CD14-positive monocyte (primary cell): ENCODE data around the gene IMPACT. TPM values are rescaled to one million over a fixed set of nuclear protein-coding genes. Genes with fewer than 3 reads are reported as not detected.

Experiments used
- DNase-seq, 3 donors: peaks; one replicate each; pipeline ENCODE4 v3.0.0-alpha.2; 2011 to 2022
- H2AFZ ChIP-seq: 2 replicates; pipeline ENCODE4 v1.6.0; 2012; ENCODE audit warnings: mild to moderate bottlenecking, low read depth, low read length, inconsistent platforms; ENCODE audit not compliant: insufficient read depth, poor library complexity, severe bottlenecking
- H3K27ac ChIP-seq, 2 donors: 1 replicate in 1 of 2; 2 replicates in 1 of 2; pipeline ENCODE4 v1.5.1; 2012 to 2013; ENCODE audit warnings: low read length in 2 of 2, control low read depth in 1 of 2, inconsistent platforms in 1 of 2, low read depth in 1 of 2, mild to moderate bottlenecking in 1 of 2
- H3K27me3 ChIP-seq, 2 donors: one replicate each; pipeline versions ENCODE4 v1.6.0 to v1.6.1; 2011 to 2013; ENCODE audit warnings: low read length in 2 of 2; ENCODE audit not compliant: control insufficient read depth in 2 of 2, insufficient read depth in 2 of 2
- H3K36me3 ChIP-seq, 2 donors: replicated peaks in 1 of 2; 1 replicate in 1 of 2; 2 replicates in 1 of 2; pipeline versions ENCODE4 v1.5.1 to v1.6.1; 2012 to 2013; ENCODE audit warnings: low read length in 2 of 2, control low read depth in 1 of 2, inconsistent platforms in 1 of 2, mild to moderate bottlenecking in 1 of 2; ENCODE audit not compliant: insufficient read depth in 2 of 2, control insufficient read depth in 1 of 2
- H3K4me1 ChIP-seq, 2 donors: 1 replicate in 1 of 2; 2 replicates in 1 of 2; pipeline versions ENCODE4 v1.5.1 to v1.6.1; 2012 to 2013; ENCODE audit warnings: low read length in 2 of 2, control low read depth in 1 of 2, inconsistent platforms in 1 of 2, mild to moderate bottlenecking in 1 of 2, moderate library complexity in 1 of 2; ENCODE audit not compliant: insufficient read depth in 2 of 2, control insufficient read depth in 1 of 2
- H3K4me2 ChIP-seq: replicated peaks from 2 replicates; pipeline ENCODE3; 2012; ENCODE audit warnings: low read length, moderate library complexity, mild to moderate bottlenecking; ENCODE audit not compliant: poor library complexity, severe bottlenecking; ENCODE audit errors: extremely low read depth
- H3K4me3 ChIP-seq, 3 experiments: fragments of 200-600 bp in 1 of 3; sonication (generic) in 1 of 3; replicated peaks in 1 of 3; 1 replicate in 2 of 3; 2 replicates in 1 of 3; pipeline ENCODE4 v1.5.1; 2011 to 2013; ENCODE audit warnings: low read length in 3 of 3, mild to moderate bottlenecking in 3 of 3, control low read depth in 2 of 3, low read depth in 2 of 3, inconsistent platforms in 1 of 3, moderate library complexity in 1 of 3
- H3K79me2 ChIP-seq: 2 replicates; pipeline ENCODE4 v1.6.0; 2012; ENCODE audit warnings: mild to moderate bottlenecking, control low read depth, inconsistent platforms, low read length, moderate library complexity; ENCODE audit not compliant: insufficient read depth
- H3K9ac ChIP-seq: 2 replicates; pipeline ENCODE4 v1.6.0; 2017; ENCODE audit warnings: low read length, mild to moderate bottlenecking; ENCODE audit not compliant: insufficient read depth, poor library complexity, severe bottlenecking
- H3K9me3 ChIP-seq, 2 donors: replicated peaks in 1 of 2; 1 replicate in 1 of 2; 2 replicates in 1 of 2; pipeline versions ENCODE4 v1.5.1 to v1.6.1; 2012 to 2013; ENCODE audit warnings: low read length in 2 of 2, control low read depth in 1 of 2; ENCODE audit not compliant: control insufficient read depth in 1 of 2, insufficient read depth in 1 of 2
- H4K20me1 ChIP-seq: 2 replicates; pipeline ENCODE4 v1.6.0; 2012; ENCODE audit warnings: mild to moderate bottlenecking, low read length, control low read depth, moderate library complexity; ENCODE audit not compliant: insufficient read depth
- H3K27ac Mint-ChIP-seq, 7 donors: one replicate each; pipeline ENCODE4 v1.8.0; 2020; ENCODE audit warnings: mild to moderate bottlenecking in 7 of 7, mixed read lengths in 7 of 7, moderate library complexity in 6 of 7, inconsistent platforms in 2 of 7
- H3K27me3 Mint-ChIP-seq, 3 donors: one replicate each; pipeline ENCODE4 v1.8.0; 2021 to 2022; ENCODE audit warnings: low read depth in 3 of 3, mild to moderate bottlenecking in 3 of 3, mixed read lengths in 3 of 3, moderate library complexity in 3 of 3, inconsistent platforms in 1 of 3
- H3K36me3 Mint-ChIP-seq, 2 donors: one replicate each; pipeline ENCODE4 v1.8.0; 2020; ENCODE audit warnings: mixed read lengths in 2 of 2, inconsistent platforms in 1 of 2, mild to moderate bottlenecking in 1 of 2
- H3K4me1 Mint-ChIP-seq: one replicate; pipeline ENCODE4 v1.8.0; 2020; ENCODE audit warnings: mild to moderate bottlenecking, mixed read lengths
- H3K4me3 Mint-ChIP-seq, 2 donors: one replicate each; pipeline ENCODE4 v1.8.0; 2020; ENCODE audit warnings: mild to moderate bottlenecking in 2 of 2, mixed read lengths in 2 of 2, moderate library complexity in 1 of 2
- H3K9me3 Mint-ChIP-seq, 7 donors: one replicate each; pipeline ENCODE4 v1.8.0; 2020 to 2022; ENCODE audit warnings: mixed read lengths in 7 of 7, mild to moderate bottlenecking in 6 of 7, moderate library complexity in 6 of 7, inconsistent platforms in 2 of 7
- CTCF ChIP-seq: fragments of 200-600 bp; IDR thresholded peaks from one replicate; pipeline ENCODE4 v1.8.0; 2022; ENCODE audit warnings: antibody characterized with exemption, mild to moderate bottlenecking
- WGBS: methylation state at CpG from one replicate; pipeline ENCODE4 v1.1.5; 2013; ENCODE audit warnings: missing lambda C conversion rate; ENCODE audit not compliant: insufficient coverage; 5-methylcytosine and 5-hydroxymethylcytosine counted together
- intact Hi-C, 2 donors: fragments of 100-400 bp; cut with micrococcal nuclease; formaldehyde crosslinking; loops; one replicate each; pipeline versions ENCODE4 v1.15.0 to v1.15.1; 2023
- polyA plus RNA-seq, 3 donors: library from polyadenylated mRNA; depleted of rRNA in 1 of 3; unstranded in 2 of 3; stranded (reverse) in 1 of 3; fragments of 300-500 nt in 2 of 3; fragments of >200 nt in 1 of 3; fragmentation: Illumina TruSeq in 2 of 3; gene quantifications; 1 replicate in 2 of 3; 2 replicates in 1 of 3; pipeline ENCODE4 v1.2.3, GENCODE V29; 2012 to 2021

Gene IMPACT
- polyA plus RNA-seq, 3 donors: 8.9 to 19.7 (median 15.8) TPM

DNA sequence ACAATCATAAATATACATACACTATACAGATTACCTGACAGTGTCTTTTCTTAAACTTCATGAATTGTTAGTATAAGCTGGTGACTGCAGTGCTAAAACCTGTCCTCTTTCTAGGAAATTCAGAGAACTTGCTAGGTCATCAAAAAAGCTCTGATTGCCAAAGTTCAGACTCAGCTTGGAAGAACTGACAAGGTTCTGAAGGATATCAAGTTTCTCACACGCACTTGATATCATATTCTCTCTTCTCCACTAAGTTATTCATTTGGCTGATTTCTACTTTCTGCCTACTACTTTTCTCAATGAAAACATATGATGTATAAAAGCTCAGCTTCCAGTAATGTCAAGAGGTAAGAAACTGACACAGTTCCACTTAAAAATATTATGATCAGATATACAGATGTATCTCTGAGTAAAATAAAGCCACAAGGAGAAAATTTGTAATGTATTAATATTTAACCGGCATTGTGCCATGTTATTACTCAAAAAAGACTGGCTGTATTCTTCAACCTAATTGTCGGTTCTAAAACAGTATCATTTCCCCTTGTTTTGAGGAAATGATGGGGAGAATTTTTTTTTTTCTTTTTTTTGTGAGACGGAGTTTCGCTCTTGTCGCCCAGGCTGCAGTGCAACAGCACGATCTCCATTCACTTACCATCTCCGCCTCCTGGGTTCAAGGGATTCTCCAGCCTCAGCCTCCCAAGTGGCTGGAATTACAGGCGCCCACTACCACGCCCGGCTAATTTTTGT lies 31.2 kb upstream of the IMPACT start:
- H3K4me2 ChIP-seq: peak overlapping the region; percentile 57
- Mint-ChIP-seq H3K36me3 (peaks cover 0 to 7% of the 10 kb centered on the region in 2 donors), H3K27ac (peak overlapping the region; percentile 78 to 94 (median 86)), H3K4me3 (peak overlapping the region; percentile 74 to 75), H3K4me1 (peaks cover 47% of the 10 kb centered on the region), H3K9me3 (peaks cover 0 to 2% (median 0%) of the 10 kb centered on the region in 7 donors), H3K27me3 (no peaks in the 10 kb centered on the region)
- WGBS: no CpG with 5 or more reads among the region's 11 CpGs
- no peaks in the 10 kb centered on the region for H3K36me3 ChIP-seq
- H4K20me1 ChIP-seq: no peaks in the 10 kb centered on the region
- H3K27ac ChIP-seq: peak overlapping the region; percentile 64 to 68
- H3K9me3 ChIP-seq: no peaks in the 10 kb centered on the region
- TF ChIP-seq CTCF: no peak
- peaks cover 43 to 59% of the 10 kb centered on the region in 2 donors for H3K4me1 ChIP-seq
- H3K27me3 ChIP-seq: no peaks in the 10 kb centered on the region
- no peak overlapping the region for H2AFZ ChIP-seq
- DNase-seq: peak; percentile 49 to 72 (median 62)
- H3K4me3 ChIP-seq: peak overlapping the region in 2 of 3 experiments; percentile 23 to 54
- peaks cover 65% of the 10 kb centered on the region for H3K79me2 ChIP-seq
- H3K9ac ChIP-seq: peak overlapping the region; percentile 25
- intact Hi-C loops: loop anchor here in 1 of 2 donors (10.0 kb wide), 1 partner anchor 960 kb away; the partner anchor contains the start of gene ZNF521

- Mint-ChIP-seq H3K4me3 (no peak overlapping the region), H3K27me3 (no peaks in the 10 kb centered on the region), H3K36me3 (peaks cover 0 to 5% of the 10 kb centered on the region in 2 donors), H3K27ac (peak overlapping the region in 3 of 7 donors; percentile 22 to 89 (median 25)), H3K9me3 (peaks cover 0 to 2% (median 0%) of the 10 kb centered on the region in 7 donors), H3K4me1 (peaks cover 41% of the 10 kb centered on the region)
- Histone ChIP-seq H3K36me3 (no peaks in the 10 kb centered on the region), H4K20me1 (no peaks in the 10 kb centered on the region), H3K27me3 (no peaks in the 10 kb centered on the region), H2AFZ (no peak overlapping the region), H3K79me2 (peaks cover 56% of the 10 kb centered on the region), H3K9me3 (no peaks in the 10 kb centered on the region), H3K4me1 (peaks cover 37 to 52% of the 10 kb centered on the region in 2 donors), H3K27ac (no peak overlapping the region), H3K9ac (peak overlapping the region; percentile 94), H3K4me2 (peak overlapping the region; percentile 82), H3K4me3 (peak overlapping the region in 1 of 3 experiments; percentile 78)
- intact Hi-C loops: loop anchor here in 1 of 2 donors (2.0 to 10.0 kb wide), 2 partner anchors 35 to 959 kb away; partner anchors contain the start of gene ZNF521
- TF ChIP-seq CTCF: no peak
- 83% methylated on average over 4 of the region's 8 CpGs for WGBS
- DNase-seq: no peak
Observed at GRCh38 chr18:24396082-24396633, 30.3 kb upstream of the IMPACT start.
